OCI-LY7 (cell line): ENCODE results near the gene MMRN1. TPM values are rescaled to one million over a fixed set of nuclear protein-coding genes. Genes with fewer than 3 reads are reported as not detected.

ENCODE experiments used
- BruUV-seq: library from RNA; stranded (reverse); fragments of 400-500 nt; replicated peaks from 2 replicates; lab custom pipeline; 2021; lab: Mats Ljungman, UMichigan
- CTCF ChIA-PET: fragments of 300-600 bp; sonication (Branson Sonifier 250); formaldehyde crosslinking; loops from one replicate; lab custom pipeline; 2022; ENCODE audit warnings: antibody characterized with exemption; ENCODE audit not compliant: unreplicated experiment; lab: Charles Lee
- POLR2A ChIA-PET: fragments of 300-600 bp; sonication (Branson Sonifier 250); formaldehyde crosslinking; loops from one replicate; lab custom pipeline; 2022; ENCODE audit warnings: antibody characterized with exemption; lab: Charles Lee
- DNase-seq: peaks from one replicate; pipeline ENCODE4 v3.0.0-alpha.2; 2015; ENCODE audit warnings: low spot score
- H2AFZ ChIP-seq: fragments of 200-600 bp; sonication (generic), shearing (Covaris generic); 2 replicates; pipeline ENCODE4 v1.6.1; 2014; ENCODE audit warnings: mild to moderate bottlenecking, antibody characterized with exemption, low read length, moderate library complexity
- H3K27ac ChIP-seq: fragments of 200-600 bp; sonication (generic); 2 replicates; pipeline ENCODE4 v1.5.1; 2014; ENCODE audit warnings: mixed run types, low read depth, mild to moderate bottlenecking, moderate library complexity, low read length, inconsistent platforms; ENCODE audit not compliant: poor library complexity, severe bottlenecking
- H3K36me3 ChIP-seq: fragments of 200-600 bp; sonication (generic); 2 replicates; pipeline ENCODE4 v1.6.1; 2014; ENCODE audit warnings: mild to moderate bottlenecking, antibody characterized with exemption, low read length, moderate library complexity, mixed read lengths; ENCODE audit not compliant: insufficient read depth
- H3K4me1 ChIP-seq: fragments of 200-600 bp; sonication (generic); 2 replicates; pipeline ENCODE4 v1.5.1; 2014; ENCODE audit warnings: mild to moderate bottlenecking, low read length; ENCODE audit not compliant: insufficient read depth, poor library complexity, severe bottlenecking
- H3K4me2 ChIP-seq: fragments of 200-600 bp; sonication (generic); 2 replicates; pipeline ENCODE4 v1.6.1; 2014; ENCODE audit warnings: mild to moderate bottlenecking, low read length
- H3K4me3 ChIP-seq: fragments of 200-600 bp; sonication (generic); 2 replicates; pipeline ENCODE4 v1.5.1; 2014; ENCODE audit warnings: mild to moderate bottlenecking, low read depth, low read length; ENCODE audit not compliant: poor library complexity, severe bottlenecking
- H3K79me2 ChIP-seq: fragments of 200-600 bp; sonication (generic); 2 replicates; pipeline ENCODE4 v1.6.1; 2016; ENCODE audit warnings: low read depth, mild to moderate bottlenecking, low read length, moderate library complexity, mixed read lengths; ENCODE audit not compliant: insufficient read depth
- H3K9me2 ChIP-seq: fragments of 200-600 bp; sonication (generic); 2 replicates; pipeline ENCODE4 v1.6.1; 2016; ENCODE audit warnings: mild to moderate bottlenecking, low read length, mixed read lengths; ENCODE audit not compliant: insufficient read depth
- H3K9me3 ChIP-seq: fragments of 200-600 bp; sonication (generic); 2 replicates; pipeline ENCODE4 v1.6.1; 2014; ENCODE audit warnings: mild to moderate bottlenecking, mixed run types, low read length, mixed read lengths
- H4K20me1 ChIP-seq: fragments of 200-600 bp; sonication (generic); 2 replicates; pipeline ENCODE4 v1.6.1; 2014; ENCODE audit warnings: mild to moderate bottlenecking, antibody characterized with exemption, low read length, moderate library complexity, mixed read lengths; ENCODE audit not compliant: insufficient read depth
- EZH2phosphoT487 ChIP-seq: fragments of 200-600 bp; sonication (generic); IDR thresholded peaks from 2 replicates; pipeline ENCODE4 v1.6.1; 2018; ENCODE audit warnings: low read depth, borderline replicate concordance, mild to moderate bottlenecking, mixed run types, antibody characterized with exemption, low read length, moderate library complexity, mixed read lengths
- intact Hi-C: fragments of 100-400 bp; cut with micrococcal nuclease; formaldehyde crosslinking; loops from one replicate; pipeline ENCODE4 v1.10.0; 2022; ENCODE audit not compliant: unreplicated experiment
- total RNA-seq, 2 experiments: library from RNA; depleted of rRNA in 1 of 2; stranded (reverse); fragments of >200 nt in 1 of 2; shearing (Covaris generic) in 1 of 2; gene quantifications; 2 replicates each; pipeline ENCODE4 v1.2.3, GENCODE V29; 2014 to 2022
- TF ChIP-seq, protein P1 (sequence below): fragments of 200-600 bp; sonication (generic); conservative IDR thresholded peaks from 2 replicates; pipeline ENCODE4 v1.5.1; 2014; ENCODE audit warnings: mild to moderate bottlenecking, antibody characterized with exemption, low read length, moderate library complexity, mixed read lengths

MMRN1 gene
- total RNA-seq, 2 experiments from 2014 or later, result 0.13 TPM; not detected in 1

DNA sequence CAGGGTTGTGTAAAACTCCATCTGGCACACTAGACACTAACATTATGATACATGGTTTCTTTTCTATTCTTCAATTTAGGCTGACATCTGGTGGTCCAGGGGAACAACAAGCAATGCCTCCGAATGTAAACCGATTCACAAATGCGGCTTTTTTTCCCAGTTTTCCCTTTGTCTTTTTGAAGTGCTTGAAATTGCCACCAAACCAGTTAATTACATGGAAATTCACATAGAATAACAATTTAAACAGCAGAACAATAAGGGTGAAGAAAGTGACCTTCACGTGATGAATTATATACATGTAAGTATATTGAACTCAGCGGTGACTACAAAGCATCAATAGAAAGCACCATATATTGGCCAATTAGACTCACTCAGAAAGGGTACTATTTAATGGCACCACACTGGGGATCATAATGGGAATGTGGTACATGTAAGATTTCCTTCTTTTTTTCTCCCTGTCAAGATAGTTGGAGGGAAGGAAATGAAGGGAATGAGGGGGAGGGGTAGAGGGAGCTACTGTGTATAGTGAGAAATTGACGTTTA lies 103.9 kb downstream of the MMRN1 start:
- no peak for DNase-seq
- Histone ChIP-seq H3K36me3 (no peaks in the 10 kb centered on the region), H2AFZ (no peak overlapping the region), H3K4me2 (no peak overlapping the region), H3K79me2 (no peaks in the 10 kb centered on the region), H3K27ac (no peak overlapping the region), H4K20me1 (no peaks in the 10 kb centered on the region), H3K9me2 (no peaks in the 10 kb centered on the region), H3K9me3 (no peaks in the 10 kb centered on the region), H3K4me1 (no peaks in the 10 kb centered on the region), H3K4me3 (no peak overlapping the region)
- BruUV-seq, result no TSS peak
- TF ChIP-seq, protein P1, sequence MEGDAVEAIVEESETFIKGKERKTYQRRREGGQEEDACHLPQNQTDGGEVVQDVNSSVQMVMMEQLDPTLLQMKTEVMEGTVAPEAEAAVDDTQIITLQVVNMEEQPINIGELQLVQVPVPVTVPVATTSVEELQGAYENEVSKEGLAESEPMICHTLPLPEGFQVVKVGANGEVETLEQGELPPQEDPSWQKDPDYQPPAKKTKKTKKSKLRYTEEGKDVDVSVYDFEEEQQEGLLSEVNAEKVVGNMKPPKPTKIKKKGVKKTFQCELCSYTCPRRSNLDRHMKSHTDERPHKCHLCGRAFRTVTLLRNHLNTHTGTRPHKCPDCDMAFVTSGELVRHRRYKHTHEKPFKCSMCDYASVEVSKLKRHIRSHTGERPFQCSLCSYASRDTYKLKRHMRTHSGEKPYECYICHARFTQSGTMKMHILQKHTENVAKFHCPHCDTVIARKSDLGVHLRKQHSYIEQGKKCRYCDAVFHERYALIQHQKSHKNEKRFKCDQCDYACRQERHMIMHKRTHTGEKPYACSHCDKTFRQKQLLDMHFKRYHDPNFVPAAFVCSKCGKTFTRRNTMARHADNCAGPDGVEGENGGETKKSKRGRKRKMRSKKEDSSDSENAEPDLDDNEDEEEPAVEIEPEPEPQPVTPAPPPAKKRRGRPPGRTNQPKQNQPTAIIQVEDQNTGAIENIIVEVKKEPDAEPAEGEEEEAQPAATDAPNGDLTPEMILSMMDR, result no peak
- no peak for TF ChIP-seq EZH2phosphoT487
- ChIA-PET CTCF (no interaction called here), POLR2A (no interaction called here)
- intact Hi-C loops, result no loop called here

DNA sequence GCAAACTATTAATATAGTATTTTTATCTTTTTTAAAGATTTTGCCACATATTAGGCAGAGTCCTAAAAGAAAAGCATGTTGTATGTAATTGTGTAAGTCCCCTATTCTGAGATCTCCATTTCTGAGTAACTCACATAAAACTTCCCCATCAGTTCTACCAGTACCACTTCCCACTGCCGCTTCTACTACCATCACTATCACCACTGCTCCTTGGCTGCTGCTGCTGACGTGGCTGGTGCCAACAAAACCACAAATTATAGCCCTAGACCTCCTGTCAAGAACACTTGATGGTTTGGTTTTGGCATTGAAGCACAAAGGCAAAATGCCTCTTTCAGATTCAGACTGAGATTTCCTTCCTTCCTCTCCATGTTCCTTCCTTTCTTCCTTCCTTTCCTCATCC lies 106.4 kb downstream of the MMRN1 start:
- no peak for DNase-seq
- Histone ChIP-seq H3K9me2 (no peaks in the 10 kb centered on the region), H3K79me2 (no peaks in the 10 kb centered on the region), H3K4me3 (no peak overlapping the region), H3K4me2 (no peak overlapping the region), H3K9me3 (no peaks in the 10 kb centered on the region), H4K20me1 (no peaks in the 10 kb centered on the region), H2AFZ (no peak overlapping the region), H3K4me1 (no peaks in the 10 kb centered on the region), H3K27ac (no peak overlapping the region), H3K36me3 (no peaks in the 10 kb centered on the region)
- BruUV-seq, result no TSS peak
- POLR2A ChIA-PET, result interaction anchor here (1.4 kb wide), 1 partner anchor 8 kb away, joined by 3 read pairs; no protein-coding TSS in a partner anchor
- TF ChIP-seq EZH2phosphoT487, result no peak
- TF ChIP-seq, protein P1, result no peak
- CTCF ChIA-PET, result no interaction called here
- intact Hi-C loops, result no loop called here

DNA sequence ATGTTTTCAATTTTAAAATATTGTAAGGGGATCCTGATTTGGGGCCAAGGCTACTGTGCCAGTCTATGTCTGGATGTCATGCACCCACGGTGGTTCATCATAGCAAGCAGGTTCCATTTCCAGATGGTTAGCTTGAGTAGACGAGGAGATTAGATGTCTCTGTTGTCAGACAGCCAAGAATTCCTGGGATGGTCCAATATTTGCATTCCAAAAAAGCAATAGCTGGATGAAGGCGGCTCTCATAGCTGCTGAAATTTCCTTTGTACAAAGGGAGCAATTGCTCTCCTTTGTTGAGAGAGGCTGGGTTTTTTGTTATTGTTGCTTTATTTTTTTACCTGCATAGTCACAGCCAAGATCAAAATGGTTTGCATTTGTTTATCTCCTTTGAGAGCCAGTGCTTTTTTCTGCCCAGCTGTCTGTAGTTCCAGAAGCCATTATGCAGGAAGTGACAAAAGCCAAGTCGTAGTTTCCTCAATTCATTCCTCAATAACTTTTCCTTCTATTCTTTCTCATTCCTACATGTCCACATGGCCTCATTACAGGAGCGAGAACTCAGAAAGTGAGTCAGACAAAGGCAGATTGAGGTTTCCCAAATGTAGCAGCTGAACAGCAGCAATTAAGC lies 107.9 kb downstream of the MMRN1 start:
- TF ChIP-seq, protein P1, result no peak
- TF ChIP-seq EZH2phosphoT487, result no peak
- Histone ChIP-seq H3K36me3 (no peaks in the 10 kb centered on the region), H3K4me1 (no peaks in the 10 kb centered on the region), H4K20me1 (no peaks in the 10 kb centered on the region), H3K27ac (no peak overlapping the region), H3K9me3 (no peaks in the 10 kb centered on the region), H3K4me3 (no peak overlapping the region), H2AFZ (no peak overlapping the region), H3K9me2 (no peaks in the 10 kb centered on the region), H3K79me2 (no peaks in the 10 kb centered on the region), H3K4me2 (no peak overlapping the region)
- intact Hi-C loops, result no loop called here
- CTCF ChIA-PET, result no interaction called here
- DNase-seq, result no peak
- POLR2A ChIA-PET, result interaction anchor here (1.4 kb wide), 1 partner anchor 9 kb away, joined by 3 read pairs; no protein-coding TSS in a partner anchor
- no TSS peak for BruUV-seq
